Stimulated activated CD8-positive, alpha-beta memory T cell treated with anti-CD3 and anti-CD28 coated beads, Interleukin-15, amount 100 ng/mL, for 4 hours (primary cell): ENCODE results near the gene TRIM8.

Source experiments
- DNase-seq, 2 donors: peaks; one replicate each; pipeline ENCODE4 v3.0.0-alpha.2; 2020; ENCODE audit warnings: low read depth in 2 of 2

The TRIM8 gene

GRCh38 chr10:102701796-102702195 lies 57.5 kb downstream of the TRIM8 start:
- no peak for DNase-seq

GRCh38 chr10:102702742-102703141 lies 58.5 kb downstream of the TRIM8 start:
- DNase-seq, result no peak

DNA sequence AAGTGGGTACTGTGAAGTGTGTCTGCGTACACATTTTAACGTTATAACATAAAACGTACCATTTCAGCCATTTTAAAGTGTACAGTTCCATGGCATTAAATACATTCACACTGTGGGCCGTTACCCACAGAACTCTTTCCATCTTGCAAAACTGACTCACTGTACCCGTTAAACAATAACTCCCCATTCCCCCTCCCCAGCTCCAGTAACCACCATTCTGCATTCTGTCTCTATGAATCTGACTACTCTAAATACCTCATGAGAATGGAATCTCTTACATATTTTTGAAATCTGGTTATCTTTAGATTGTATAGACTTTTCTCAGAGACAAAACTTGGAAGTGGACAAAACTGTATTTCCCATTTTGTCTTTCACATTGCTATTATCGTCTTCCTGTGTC lies 60.6 kb downstream of the TRIM8 start:
- no peak for DNase-seq

- DNase-seq, result no peak
These were observed 61.3 kb downstream of the TRIM8 start for GRCh38 chr10:102705531-102705930.
